Esophagus squamous epithelium (tissue), 5 donors: ENCODE results near the gene LYRM9. TPM values are rescaled to one million over a fixed set of nuclear protein-coding genes. Genes with fewer than 3 reads are reported as not detected.

ENCODE experiments used
- DNase-seq: peaks from one replicate; lab custom pipeline; 2025; lab: John Stamatoyannopoulos, UW
- H3K27ac ChIP-seq, 4 donors: fragments of 200-600 bp; sonication (generic); one replicate each; pipeline ENCODE4 v1.5.1; 2016 to 2019; ENCODE audit warnings: mild to moderate bottlenecking in 1 of 4
- H3K27me3 ChIP-seq, 4 donors: fragments of 200-600 bp; sonication (generic); 1 replicate in 3 of 4; 2 replicates in 1 of 4; pipeline versions ENCODE4 v1.5.1 to v1.6.0; 2017 to 2021; ENCODE audit warnings: antibody characterized with exemption in 1 of 4
- H3K36me3 ChIP-seq, 3 donors: fragments of 200-600 bp; sonication (generic); one replicate each; pipeline ENCODE4 v1.5.1; 2016 to 2019
- H3K4me1 ChIP-seq, 3 donors: fragments of 200-600 bp; sonication (generic); one replicate each; pipeline ENCODE4 v1.5.1; 2017 to 2019
- H3K4me3 ChIP-seq, 4 donors: fragments of 200-600 bp; sonication (generic); 1 replicate in 3 of 4; 2 replicates in 1 of 4; pipeline ENCODE4 v1.5.1; 2016 to 2019; ENCODE audit warnings: mild to moderate bottlenecking in 2 of 4, moderate library complexity in 1 of 4
- H3K9me3 ChIP-seq, 3 donors: fragments of 200-600 bp; sonication (generic); one replicate each; pipeline ENCODE4 v1.5.1; 2016 to 2019
- CTCF ChIP-seq, 6 experiments: fragments of 450-650 bp in 4 of 6; fragments of 200-600 bp in 2 of 6; sonication (generic) in 2 of 6; IDR thresholded peaks; one replicate each; pipeline ENCODE4 v1.5.1; 2016 to 2019; ENCODE audit warnings: antibody characterized with exemption in 6 of 6, mild to moderate bottlenecking in 4 of 6, moderate library complexity in 4 of 6
- POLR2A ChIP-seq, 4 donors: fragments of 450-650 bp; IDR thresholded peaks; one replicate each; pipeline ENCODE4 v1.6.1; 2017; ENCODE audit warnings: antibody characterized with exemption in 4 of 4, mild to moderate bottlenecking in 4 of 4, moderate library complexity in 3 of 4
- WGBS, 2 donors: methylation state at CpG; one replicate each; pipeline ENCODE4 v1.1.5; 2018; 5-methylcytosine and 5-hydroxymethylcytosine counted together
- intact Hi-C: fragments of 100-400 bp; cut with DNase I; formaldehyde crosslinking; loops from one replicate; pipeline ENCODE4 v1.15.0; 2022
- total RNA-seq, 4 donors: library from RNA; depleted of rRNA; stranded (reverse); fragments of >200 nt; gene quantifications; one replicate each; pipeline ENCODE4 v1.1.0, GENCODE V29; 2016
- donor health status: DM: yes; HTN: yes; CAD: no.

Gene LYRM9
- total RNA-seq, 4 donors from 2014 or later, result 1.7 to 9.8 (median 6.1) TPM

- Histone ChIP-seq H3K9me3 (no peaks in the 10 kb centered on the region), H3K4me1 (peaks cover 0 to 16% (median 0%) of the 10 kb centered on the region in 3 donors), H3K36me3 (no peaks in the 10 kb centered on the region), H3K4me3 (no peak overlapping the region), H3K27me3 (peaks cover 0 to 17% (median 0%) of the 10 kb centered on the region in 4 donors), H3K27ac (no peak overlapping the region)
- 66 to 82% methylated on average over 3 of the region's 3 CpGs for WGBS, 2 donors
- DNase-seq, result no peak
- intact Hi-C loops, result no loop called here
- no peak for TF ChIP-seq CTCF (IDR thresholded peaks at IDR 0.05)
- TF ChIP-seq POLR2A (IDR thresholded peaks at IDR 0.05), result no peak
Observed at GRCh38 chr17:27921599-27921998, 28.4 kb upstream of the LYRM9 start.

DNA sequence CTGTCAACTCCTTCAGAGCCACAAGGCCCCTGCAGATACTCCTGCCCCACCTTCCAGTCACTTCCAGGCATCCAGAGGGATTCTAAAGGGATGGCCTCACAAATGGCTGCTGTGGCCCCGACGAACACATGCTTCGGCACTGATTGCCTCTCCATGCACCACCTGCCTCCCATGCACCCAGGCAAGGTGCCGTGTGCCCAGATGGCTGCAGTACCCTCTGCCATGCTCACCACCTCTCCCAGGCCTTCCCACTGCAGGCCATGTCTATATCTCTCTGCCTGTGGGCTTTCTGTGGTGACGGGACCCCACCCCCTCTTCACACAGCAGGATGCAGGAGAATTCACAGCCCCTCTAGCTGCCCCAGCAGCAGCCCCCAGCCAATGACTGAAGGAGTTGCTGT, 27.9 kb upstream of the LYRM9 start:
- Histone ChIP-seq H3K27ac (no peak overlapping the region), H3K36me3 (no peaks in the 10 kb centered on the region), H3K9me3 (no peaks in the 10 kb centered on the region), H3K4me1 (peaks cover 0 to 16% (median 0%) of the 10 kb centered on the region in 3 donors), H3K27me3 (peaks cover 0 to 20% (median 0%) of the 10 kb centered on the region in 4 donors), H3K4me3 (no peak overlapping the region)
- no peak for DNase-seq
- intact Hi-C loops, result no loop called here
- 90 to 91% methylated on average over 5 of the region's 5 CpGs for WGBS, 2 donors
- TF ChIP-seq CTCF (IDR thresholded peaks at IDR 0.05) (no peak), POLR2A (IDR thresholded peaks at IDR 0.05) (no peak)

- H3K4me1 ChIP-seq, result peaks cover 0 to 16% (median 0%) of the 10 kb centered on the region in 3 donors
- H3K27me3 ChIP-seq, result peaks cover 0 to 25% (median 0%) of the 10 kb centered on the region in 4 donors
- no peak overlapping the region for H3K4me3 ChIP-seq
- intact Hi-C loops, result no loop called here
- H3K9me3 ChIP-seq, result no peaks in the 10 kb centered on the region
- H3K27ac ChIP-seq, result no peak overlapping the region
- 35 to 62% methylated on average over 2 to 3 of the region's 3 CpGs for WGBS, 2 donors
- no peak for DNase-seq
- no peaks in the 10 kb centered on the region for H3K36me3 ChIP-seq
- no peak for TF ChIP-seq POLR2A (IDR thresholded peaks at IDR 0.05)
- TF ChIP-seq CTCF (IDR thresholded peaks at IDR 0.05), result no peak
Observed at GRCh38 chr17:27920569-27920968, 27.4 kb upstream of the LYRM9 start.

GRCh38 chr17:27919079-27919478, 25.9 kb upstream of the LYRM9 start:
- 64 to 68% methylated on average over 7 of the region's 7 CpGs for WGBS, 2 donors

DNA sequence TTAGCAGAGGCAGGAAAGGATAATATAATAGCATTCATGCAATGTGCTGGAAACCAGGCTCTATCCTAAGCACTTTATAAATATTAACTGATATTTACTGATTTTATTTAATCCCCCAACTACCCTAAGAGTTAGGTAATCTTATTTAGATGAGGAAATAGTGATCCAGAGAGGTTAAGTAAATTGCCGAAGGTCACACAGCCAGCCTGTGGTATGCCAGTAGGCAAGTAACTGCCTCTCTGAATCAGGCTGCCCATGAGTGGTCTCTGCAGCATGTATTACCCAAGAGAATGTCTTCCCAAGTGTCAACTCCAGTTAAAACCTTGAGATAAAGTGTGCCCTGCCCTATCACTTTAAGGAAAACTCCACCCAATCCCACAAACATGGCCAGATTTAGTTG, 25.3 kb upstream of the LYRM9 start:
- WGBS, 2 donors, result 87 to 95% methylated on average over 1 of the region's 1 CpG

More at GRCh38 chr17:27919079-27919478, 25.9 kb upstream of the LYRM9 start:
- peaks cover 0 to 16% (median 0%) of the 10 kb centered on the region in 3 donors for H3K4me1 ChIP-seq
- H3K4me3 ChIP-seq, result no peak overlapping the region
- no peak for TF ChIP-seq POLR2A (IDR thresholded peaks at IDR 0.05)
- no peak for TF ChIP-seq CTCF (IDR thresholded peaks at IDR 0.05)
- no peaks in the 10 kb centered on the region for H3K9me3 ChIP-seq
- intact Hi-C loops, result no loop called here
- no peak for DNase-seq
- H3K27me3 ChIP-seq, result peaks cover 0 to 39% (median 0%) of the 10 kb centered on the region in 4 donors
- no peaks in the 10 kb centered on the region for H3K36me3 ChIP-seq
- H3K27ac ChIP-seq, result no peak overlapping the region

More for the DNA sequence above, 25.3 kb upstream of the LYRM9 start:
- no peak for TF ChIP-seq CTCF (IDR thresholded peaks at IDR 0.05)
- no peak for TF ChIP-seq POLR2A (IDR thresholded peaks at IDR 0.05)
- DNase-seq, result no peak
- Histone ChIP-seq H3K4me3 (no peak overlapping the region), H3K27me3 (peaks cover 0 to 45% (median 0%) of the 10 kb centered on the region in 4 donors), H3K9me3 (no peaks in the 10 kb centered on the region), H3K36me3 (no peaks in the 10 kb centered on the region), H3K4me1 (peaks cover 0 to 16% (median 0%) of the 10 kb centered on the region in 3 donors), H3K27ac (no peak overlapping the region)
- intact Hi-C loops, result no loop called here
